B cell (primary cell): ENCODE results near the gene ATP9A.

Source experiments
- EZH2 ChIP-seq: IDR thresholded peaks from 2 replicates; pipeline ENCODE4 v1.6.1; 2012; ENCODE audit warnings: borderline replicate concordance, low read depth, mild to moderate bottlenecking, moderate library complexity, low read length; ENCODE audit not compliant: insufficient read depth, poor library complexity, severe bottlenecking
- TF ChIP-seq, protein P1 (sequence below): fragments of 200-600 bp; IDR thresholded peaks from one replicate; pipeline ENCODE4 v1.8.0; 2022; ENCODE audit warnings: antibody characterized with exemption, mild to moderate bottlenecking

DNA sequence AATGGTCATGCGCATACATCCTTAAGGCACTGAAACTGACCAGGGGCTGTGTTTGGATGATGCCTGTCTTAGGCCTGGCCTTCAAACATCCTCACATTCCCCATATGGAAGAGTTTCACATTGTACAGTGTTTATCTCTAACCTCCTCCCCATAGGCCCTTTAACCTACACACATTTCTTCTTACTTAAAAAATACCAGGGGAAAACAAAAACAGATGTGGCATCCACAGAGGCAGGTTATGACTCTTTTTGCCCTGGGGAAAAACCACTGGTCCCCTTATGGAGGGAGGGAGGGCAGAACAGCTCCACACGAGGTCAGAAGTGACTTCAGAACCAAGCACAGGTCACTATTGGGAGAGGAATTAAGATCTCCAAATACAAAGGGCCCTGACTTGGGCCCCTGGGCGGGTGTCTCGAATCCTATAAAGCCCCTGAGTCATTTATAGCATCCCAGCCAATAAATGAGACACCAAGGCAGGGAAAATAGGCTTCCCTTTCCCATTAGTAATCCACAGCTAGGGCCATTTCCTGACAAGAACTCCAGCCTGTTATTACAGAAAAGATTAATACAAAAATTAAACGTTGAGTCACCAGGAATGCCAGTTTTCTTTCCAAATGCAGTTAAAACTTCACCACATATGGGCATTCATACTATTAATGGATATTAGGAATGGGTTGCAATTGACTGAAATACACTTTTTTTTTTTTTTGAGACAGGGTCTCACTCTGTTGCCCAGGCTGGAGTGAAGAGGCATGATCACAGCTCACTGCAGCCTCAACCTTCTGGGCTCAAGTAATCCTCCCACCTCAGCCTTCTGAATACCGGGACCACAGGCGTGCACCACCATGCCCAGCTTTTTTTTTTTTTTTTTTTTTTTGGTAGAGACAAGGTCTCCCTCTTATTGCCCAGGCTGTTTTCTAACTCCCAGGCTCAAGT, 107.2 kb downstream of the ATP9A start:
- TF ChIP-seq, protein P1, sequence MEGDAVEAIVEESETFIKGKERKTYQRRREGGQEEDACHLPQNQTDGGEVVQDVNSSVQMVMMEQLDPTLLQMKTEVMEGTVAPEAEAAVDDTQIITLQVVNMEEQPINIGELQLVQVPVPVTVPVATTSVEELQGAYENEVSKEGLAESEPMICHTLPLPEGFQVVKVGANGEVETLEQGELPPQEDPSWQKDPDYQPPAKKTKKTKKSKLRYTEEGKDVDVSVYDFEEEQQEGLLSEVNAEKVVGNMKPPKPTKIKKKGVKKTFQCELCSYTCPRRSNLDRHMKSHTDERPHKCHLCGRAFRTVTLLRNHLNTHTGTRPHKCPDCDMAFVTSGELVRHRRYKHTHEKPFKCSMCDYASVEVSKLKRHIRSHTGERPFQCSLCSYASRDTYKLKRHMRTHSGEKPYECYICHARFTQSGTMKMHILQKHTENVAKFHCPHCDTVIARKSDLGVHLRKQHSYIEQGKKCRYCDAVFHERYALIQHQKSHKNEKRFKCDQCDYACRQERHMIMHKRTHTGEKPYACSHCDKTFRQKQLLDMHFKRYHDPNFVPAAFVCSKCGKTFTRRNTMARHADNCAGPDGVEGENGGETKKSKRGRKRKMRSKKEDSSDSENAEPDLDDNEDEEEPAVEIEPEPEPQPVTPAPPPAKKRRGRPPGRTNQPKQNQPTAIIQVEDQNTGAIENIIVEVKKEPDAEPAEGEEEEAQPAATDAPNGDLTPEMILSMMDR, result no peak
- no peak for TF ChIP-seq EZH2
